ENCODE results near the gene LDLR. TPM values are rescaled to one million over a fixed set of nuclear protein-coding genes. Genes with fewer than 3 reads are reported as not detected.

The LDLR gene
- total RNA-seq, 1 experiment from 2014 or later: 182 TPM

GRCh38 chr19:11164296-11164695, 75.0 kb downstream of the LDLR start:
- Histone ChIP-seq H3K9me2 (ENCODE audit: insufficient read depth) (no peaks in the 10 kb centered on the region), H3F3A (ENCODE audit: insufficient read depth, low read depth) (peaks cover 14% of the 10 kb centered on the region; the same call in 1 of the 2 replicates), H3K27ac (no peak overlapping the region), H3K79me2 (ENCODE audit: low read depth) (no peaks in the 10 kb centered on the region), H3K36me3 (ENCODE audit: low read depth) (no peaks in the 10 kb centered on the region), H4K20me1 (ENCODE audit: insufficient read depth) (no peaks in the 10 kb centered on the region), H3K9me3 (ENCODE audit: insufficient read depth, low read depth) (no peaks in the 10 kb centered on the region), H3K4me3 (no peak overlapping the region), H2AFZ (no peak overlapping the region), H3K27me3 (ENCODE audit: insufficient read depth, low read depth) (no peaks in the 10 kb centered on the region), H3K4me2 (no peak overlapping the region), H3K4me1 (replicated peaks; ENCODE audit: insufficient read depth) (peaks cover 12% of the 10 kb centered on the region; the same call in 1 of the 2 replicates)
- intact Hi-C loops (cut with micrococcal nuclease; ENCODE audit: unreplicated experiment): no loop called here
- no peak for TF ChIP-seq EZH2 (IDR thresholded peaks at IDR 0.05; ENCODE audit: low read depth)
- TF ChIP-seq CTCF (conservative IDR thresholded peaks at IDR 0.05): no peak
- no peak for DNase-seq
- no TSS peak for BruUV-seq (replicated peaks)
- ChIA-PET CTCF (interaction anchor here (0.5 to 0.7 kb wide), 2 partner anchors 8 to 39 kb away, joined by 3 to 6 read pairs; no protein-coding TSS in a partner anchor), POLR2A (ENCODE audit: unreplicated experiment) (no interaction called here)

GRCh38 chr19:11164879-11165406, 75.7 kb downstream of the LDLR start:
- no TSS peak for BruUV-seq (replicated peaks)
- Histone ChIP-seq H4K20me1 (ENCODE audit: insufficient read depth) (no peaks in the 10 kb centered on the region), H3K27ac (no peak overlapping the region), H3K4me1 (replicated peaks; ENCODE audit: insufficient read depth) (peaks cover 14% of the 10 kb centered on the region; the same call in 1 of the 2 replicates), H3K27me3 (ENCODE audit: insufficient read depth, low read depth) (no peaks in the 10 kb centered on the region), H3F3A (ENCODE audit: insufficient read depth, low read depth) (peaks cover 20% of the 10 kb centered on the region; the same call in 1 of the 2 replicates), H2AFZ (no peak overlapping the region), H3K79me2 (ENCODE audit: low read depth) (no peaks in the 10 kb centered on the region), H3K4me2 (no peak overlapping the region), H3K36me3 (ENCODE audit: low read depth) (no peaks in the 10 kb centered on the region), H3K9me2 (ENCODE audit: insufficient read depth) (no peaks in the 10 kb centered on the region), H3K4me3 (no peak overlapping the region), H3K9me3 (ENCODE audit: insufficient read depth, low read depth) (no peaks in the 10 kb centered on the region)
- TF ChIP-seq CTCF (conservative IDR thresholded peaks at IDR 0.05): no peak
- no peak for TF ChIP-seq EZH2 (IDR thresholded peaks at IDR 0.05; ENCODE audit: low read depth)
- intact Hi-C loops (cut with micrococcal nuclease; ENCODE audit: unreplicated experiment): no loop called here
- CTCF ChIA-PET: interaction anchor here (0.5 kb wide), 1 partner anchor 39 kb away, joined by 6 read pairs; no protein-coding TSS in a partner anchor
- POLR2A ChIA-PET (ENCODE audit: unreplicated experiment): no interaction called here
- no peak for DNase-seq

- Histone ChIP-seq H3K79me2 (ENCODE audit: low read depth) (no peaks in the 10 kb centered on the region), H4K20me1 (ENCODE audit: insufficient read depth) (no peaks in the 10 kb centered on the region), H3K4me1 (replicated peaks; ENCODE audit: insufficient read depth) (peaks cover 14% of the 10 kb centered on the region; the same call in 1 of the 2 replicates), H3K27me3 (ENCODE audit: insufficient read depth, low read depth) (no peaks in the 10 kb centered on the region), H3K27ac (no peak overlapping the region), H3F3A (ENCODE audit: insufficient read depth, low read depth) (peaks cover 20% of the 10 kb centered on the region; the same call in 1 of the 2 replicates), H2AFZ (no peak overlapping the region), H3K9me2 (ENCODE audit: insufficient read depth) (no peaks in the 10 kb centered on the region), H3K9me3 (ENCODE audit: insufficient read depth, low read depth) (no peaks in the 10 kb centered on the region), H3K36me3 (ENCODE audit: low read depth) (no peaks in the 10 kb centered on the region), H3K4me3 (no peak overlapping the region), H3K4me2 (no peak overlapping the region)
- intact Hi-C loops (cut with micrococcal nuclease; ENCODE audit: unreplicated experiment): no loop called here
- no peak for TF ChIP-seq CTCF (conservative IDR thresholded peaks at IDR 0.05)
- no peak for TF ChIP-seq EZH2 (IDR thresholded peaks at IDR 0.05; ENCODE audit: low read depth)
- DNase-seq: no peak
- POLR2A ChIA-PET (ENCODE audit: unreplicated experiment): no interaction called here
- CTCF ChIA-PET: no interaction called here
- BruUV-seq (replicated peaks): TSS peak; percentile 32
Observed at GRCh38 chr19:11165486-11166030, 76.3 kb downstream of the LDLR start.

Measured in PC-9 (cell line).